ENCODE measurements around the gene KDELR3.

DNA sequence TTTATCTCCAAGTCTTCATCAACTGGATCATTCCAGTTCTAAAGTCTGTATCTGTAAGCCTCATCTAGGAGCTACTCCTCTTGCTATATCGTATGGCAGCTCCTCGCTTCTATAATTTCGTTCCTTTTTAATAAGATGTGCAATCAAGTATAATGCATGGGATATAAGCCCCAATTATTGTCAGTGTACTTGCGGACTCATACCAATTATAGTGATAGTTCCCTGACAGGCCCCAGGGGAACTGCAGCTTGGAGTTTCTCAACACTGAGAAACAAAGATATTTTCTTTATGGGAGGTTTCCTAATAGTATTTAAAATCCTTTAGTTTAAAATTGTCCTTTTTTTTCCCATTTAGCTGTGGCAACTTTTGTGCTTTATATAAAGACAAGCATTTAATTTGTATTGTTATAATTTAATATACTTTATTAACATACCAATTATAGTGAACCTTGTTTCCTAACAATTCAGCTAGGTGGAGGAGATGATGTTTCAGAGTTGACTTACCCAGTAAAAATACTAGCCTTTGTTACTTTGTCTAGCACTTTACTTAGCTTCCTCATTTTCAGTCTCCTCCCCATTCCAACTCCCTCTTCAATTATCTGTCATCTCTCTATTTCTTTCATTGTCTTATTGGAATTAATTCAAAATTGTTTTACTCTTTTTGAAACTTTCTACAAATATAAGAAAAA lies 63.5 kb downstream of the KDELR3 start:
- TF ChIP-seq CTCF (IDR thresholded peaks at IDR 0.05) = no peak
- no peak for TF ChIP-seq POLR2A (IDR thresholded peaks at IDR 0.05)
